ENCODE results near the gene RNF213. TPM values are rescaled to one million over a fixed set of nuclear protein-coding genes. Genes with fewer than 3 reads are reported as not detected.
A peak's percentile ranks its signal among the peaks of the same experiment; 100 is the strongest.
"Not testable (repeated sequence)": the region's sequence is repeated elsewhere in the genome, so short reads cannot be mapped to it uniquely, and the experiment has no call there.

RNF213 gene
- total RNA-seq, 1 donor from 2014 or later: 47.3 TPM

GRCh38 chr17:80256034-80256350 is 4.7 kb upstream of the RNF213 start:
- H3K27ac Mint-ChIP-seq: no peak overlapping the region

GRCh38 chr17:80257716-80258213 is 2.9 kb upstream of the RNF213 start:
- Mint-ChIP-seq H3K9me3 (no peaks in the 10 kb centered on the region), H3K4me3 (peak overlapping the region; percentile 92), H3K36me3 (no peaks in the 10 kb centered on the region), H3K4me1 (ENCODE audit: unreplicated experiment) (peaks cover 11% of the 10 kb centered on the region), H3K27ac (peak overlapping the region; percentile 93), H3K27me3 (no peaks in the 10 kb centered on the region)
- no peak for DNase-seq (ENCODE audit: extremely low spot score, unreplicated experiment)
- TF ChIP-seq, protein P1, sequence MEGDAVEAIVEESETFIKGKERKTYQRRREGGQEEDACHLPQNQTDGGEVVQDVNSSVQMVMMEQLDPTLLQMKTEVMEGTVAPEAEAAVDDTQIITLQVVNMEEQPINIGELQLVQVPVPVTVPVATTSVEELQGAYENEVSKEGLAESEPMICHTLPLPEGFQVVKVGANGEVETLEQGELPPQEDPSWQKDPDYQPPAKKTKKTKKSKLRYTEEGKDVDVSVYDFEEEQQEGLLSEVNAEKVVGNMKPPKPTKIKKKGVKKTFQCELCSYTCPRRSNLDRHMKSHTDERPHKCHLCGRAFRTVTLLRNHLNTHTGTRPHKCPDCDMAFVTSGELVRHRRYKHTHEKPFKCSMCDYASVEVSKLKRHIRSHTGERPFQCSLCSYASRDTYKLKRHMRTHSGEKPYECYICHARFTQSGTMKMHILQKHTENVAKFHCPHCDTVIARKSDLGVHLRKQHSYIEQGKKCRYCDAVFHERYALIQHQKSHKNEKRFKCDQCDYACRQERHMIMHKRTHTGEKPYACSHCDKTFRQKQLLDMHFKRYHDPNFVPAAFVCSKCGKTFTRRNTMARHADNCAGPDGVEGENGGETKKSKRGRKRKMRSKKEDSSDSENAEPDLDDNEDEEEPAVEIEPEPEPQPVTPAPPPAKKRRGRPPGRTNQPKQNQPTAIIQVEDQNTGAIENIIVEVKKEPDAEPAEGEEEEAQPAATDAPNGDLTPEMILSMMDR (conservative IDR thresholded peaks at IDR 0.05): no peak

More at GRCh38 chr17:80256034-80256350, 4.7 kb upstream of the RNF213 start:
- Mint-ChIP-seq H3K36me3 (no peaks in the 10 kb centered on the region), H3K9me3 (no peaks in the 10 kb centered on the region), H3K4me1 (ENCODE audit: unreplicated experiment) (no peaks in the 10 kb centered on the region), H3K27me3 (no peaks in the 10 kb centered on the region), H3K4me3 (no peak overlapping the region)
- TF ChIP-seq, protein P1 (conservative IDR thresholded peaks at IDR 0.05): no peak
- DNase-seq (ENCODE audit: extremely low spot score, unreplicated experiment): no peak

- peaks cover 11% of the 10 kb centered on the region for H3K4me1 Mint-ChIP-seq (ENCODE audit: unreplicated experiment)
Measured at GRCh38 chr17:80258296-80258695, 2.4 kb upstream of the RNF213 start.

DNA sequence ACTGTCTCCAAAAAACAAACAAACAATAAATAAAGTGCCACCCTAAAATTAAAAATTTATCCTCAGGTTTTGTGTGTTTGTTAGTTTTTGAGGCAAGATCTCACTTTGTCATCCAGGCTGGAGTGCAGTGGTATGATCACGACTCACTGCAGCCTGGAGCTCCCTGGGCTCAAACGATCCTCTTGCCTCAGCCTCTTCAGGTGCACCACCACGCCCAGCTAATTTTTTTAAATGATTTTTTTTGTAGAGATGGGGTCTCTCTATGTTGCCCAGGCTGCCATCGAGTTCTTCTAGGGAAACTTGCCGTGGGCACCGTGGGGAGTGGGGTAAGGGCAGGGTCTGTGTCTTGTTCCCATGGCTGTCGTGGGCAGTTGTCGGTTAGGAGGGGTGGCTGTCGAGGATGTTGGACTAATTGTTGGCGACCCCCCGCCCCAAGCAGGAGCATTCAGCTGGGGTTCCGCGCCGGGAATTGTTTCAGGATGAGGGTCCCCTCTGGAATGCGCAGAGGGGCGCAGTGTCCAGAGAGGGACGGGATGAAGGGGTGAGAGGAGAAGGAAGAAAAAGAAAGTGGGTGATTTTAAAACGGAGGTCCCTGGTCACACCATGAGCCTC is 1.1 kb upstream of the RNF213 start:
- no peaks in the 10 kb centered on the region for H3K9me3 Mint-ChIP-seq
- peak overlapping the region; percentile 92 for H3K4me3 Mint-ChIP-seq
- no peak for DNase-seq (ENCODE audit: extremely low spot score, unreplicated experiment)
- H3K27ac Mint-ChIP-seq: peak overlapping the region; percentile 93
- no peaks in the 10 kb centered on the region for H3K27me3 Mint-ChIP-seq
- H3K4me1 Mint-ChIP-seq (ENCODE audit: unreplicated experiment): peaks cover 11% of the 10 kb centered on the region
- H3K36me3 Mint-ChIP-seq: no peaks in the 10 kb centered on the region
- TF ChIP-seq, protein P1 (conservative IDR thresholded peaks at IDR 0.05): no peak

More at GRCh38 chr17:80258296-80258695, 2.4 kb upstream of the RNF213 start:
- not testable (repeated sequence) for DNase-seq (ENCODE audit: extremely low spot score, unreplicated experiment); H3K36me3 Mint-ChIP-seq; H3K9me3 Mint-ChIP-seq; H3K27me3 Mint-ChIP-seq
- H3K4me3 Mint-ChIP-seq: peak overlapping the region; percentile 92
- peak overlapping the region; percentile 93 for H3K27ac Mint-ChIP-seq

DNA sequence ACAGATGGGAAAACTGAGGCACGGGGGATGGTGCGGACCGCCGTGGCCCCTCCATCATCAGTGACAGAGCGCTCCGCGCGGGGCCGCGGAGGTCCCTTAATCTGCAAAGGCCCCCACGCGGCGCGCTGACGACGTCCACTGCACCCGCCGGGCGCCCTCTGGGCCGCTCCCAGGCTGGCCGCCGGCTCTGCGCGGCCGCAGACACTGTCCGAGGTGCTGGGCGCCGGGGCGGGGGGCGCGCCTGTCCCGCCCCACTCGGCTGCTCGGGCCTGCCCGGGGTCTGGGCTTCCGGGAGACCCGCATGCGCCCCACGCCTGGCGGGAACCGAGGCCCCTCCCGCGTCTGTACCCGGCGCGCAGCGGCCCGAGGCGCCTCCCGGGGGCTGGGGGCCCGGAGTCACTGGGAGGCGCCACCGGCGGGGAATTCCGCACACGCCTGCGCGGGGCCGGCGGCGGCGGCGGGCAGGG is 550 bp upstream of the RNF213 start:
- no peaks in the 10 kb centered on the region for H3K27me3 Mint-ChIP-seq
- peaks cover 11% of the 10 kb centered on the region for H3K4me1 Mint-ChIP-seq (ENCODE audit: unreplicated experiment)
- no peaks in the 10 kb centered on the region for H3K36me3 Mint-ChIP-seq
- no peak for DNase-seq (ENCODE audit: extremely low spot score, unreplicated experiment)
- no peaks in the 10 kb centered on the region for H3K9me3 Mint-ChIP-seq
- TF ChIP-seq, protein P1 (conservative IDR thresholded peaks at IDR 0.05): no peak
- H3K4me3 Mint-ChIP-seq: peak overlapping the region; percentile 92
- peak overlapping the region; percentile 93 for H3K27ac Mint-ChIP-seq

DNA sequence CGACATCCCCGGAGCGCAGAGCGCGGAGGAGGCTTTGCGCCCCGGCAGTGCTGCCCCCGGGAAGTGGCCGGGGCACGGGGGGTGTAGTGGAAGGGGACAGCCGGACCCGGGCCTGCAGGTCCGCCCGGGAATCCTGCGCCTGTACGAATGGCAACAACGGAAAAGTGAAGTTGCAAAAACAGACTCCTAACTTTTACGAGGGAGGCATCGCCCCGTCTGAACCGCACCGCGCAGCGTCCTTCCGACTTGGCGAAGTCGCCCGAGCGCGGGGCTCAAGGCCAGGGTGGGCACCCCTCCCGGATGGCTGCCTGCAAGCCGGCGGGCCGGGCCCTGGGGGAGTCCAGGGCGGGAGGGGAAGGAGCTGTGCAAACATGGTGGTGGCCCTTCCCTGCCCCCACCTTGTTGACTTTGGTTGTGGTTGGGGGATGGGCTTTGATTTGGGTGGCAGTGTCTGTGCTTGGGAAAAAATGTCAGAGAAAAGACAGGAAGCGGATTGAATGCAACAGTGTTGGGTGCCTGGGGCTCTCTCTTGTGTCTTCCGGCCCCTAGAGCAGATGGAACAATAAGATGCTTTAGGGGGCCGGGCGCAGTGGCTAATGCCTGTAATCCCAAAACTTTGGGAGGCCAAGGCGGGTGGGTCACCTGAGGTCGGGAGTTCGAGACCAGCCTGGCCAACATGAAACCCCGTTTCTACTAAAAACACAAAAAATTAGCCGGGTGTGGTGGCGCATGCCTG is 675 bp downstream of the RNF213 start:
- Mint-ChIP-seq H3K4me1 (ENCODE audit: unreplicated experiment) (peaks cover 11% of the 10 kb centered on the region), H3K9me3 (no peaks in the 10 kb centered on the region), H3K36me3 (peaks cover 4% of the 10 kb centered on the region), H3K27ac (peak overlapping the region; percentile 94), H3K4me3 (peak overlapping the region; percentile 95), H3K27me3 (no peaks in the 10 kb centered on the region)
- DNase-seq (ENCODE audit: extremely low spot score, unreplicated experiment): no peak
- TF ChIP-seq, protein P1 (conservative IDR thresholded peaks at IDR 0.05): no peak

Data from type B pancreatic cell (in vitro differentiated cells).